CD14-positive monocyte (primary cell): ENCODE data around the gene EVA1C. TPM values are rescaled to one million over a fixed set of nuclear protein-coding genes. Genes with fewer than 3 reads are reported as not detected.
"Not testable (repeated sequence)": the region's sequence is repeated elsewhere in the genome, so short reads cannot be mapped to it uniquely, and the experiment has no call there.

Source experiments
- DNase-seq, 3 donors: peaks; one replicate each; pipeline ENCODE4 v3.0.0-alpha.2; 2011 to 2022
- H2AFZ ChIP-seq: 2 replicates; pipeline ENCODE4 v1.6.0; 2012; ENCODE audit warnings: mild to moderate bottlenecking, low read depth, low read length, inconsistent platforms; ENCODE audit not compliant: insufficient read depth, poor library complexity, severe bottlenecking
- H3K27ac ChIP-seq, 2 donors: 1 replicate in 1 of 2; 2 replicates in 1 of 2; pipeline ENCODE4 v1.5.1; 2012 to 2013; ENCODE audit warnings: low read length in 2 of 2, control low read depth in 1 of 2, inconsistent platforms in 1 of 2, low read depth in 1 of 2, mild to moderate bottlenecking in 1 of 2
- H3K27me3 ChIP-seq, 2 donors: one replicate each; pipeline versions ENCODE4 v1.6.0 to v1.6.1; 2011 to 2013; ENCODE audit warnings: low read length in 2 of 2; ENCODE audit not compliant: control insufficient read depth in 2 of 2, insufficient read depth in 2 of 2
- H3K36me3 ChIP-seq, 2 donors: replicated peaks in 1 of 2; 1 replicate in 1 of 2; 2 replicates in 1 of 2; pipeline versions ENCODE4 v1.5.1 to v1.6.1; 2012 to 2013; ENCODE audit warnings: low read length in 2 of 2, control low read depth in 1 of 2, inconsistent platforms in 1 of 2, mild to moderate bottlenecking in 1 of 2; ENCODE audit not compliant: insufficient read depth in 2 of 2, control insufficient read depth in 1 of 2
- H3K4me1 ChIP-seq, 2 donors: 1 replicate in 1 of 2; 2 replicates in 1 of 2; pipeline versions ENCODE4 v1.5.1 to v1.6.1; 2012 to 2013; ENCODE audit warnings: low read length in 2 of 2, control low read depth in 1 of 2, inconsistent platforms in 1 of 2, mild to moderate bottlenecking in 1 of 2, moderate library complexity in 1 of 2; ENCODE audit not compliant: insufficient read depth in 2 of 2, control insufficient read depth in 1 of 2
- H3K4me2 ChIP-seq: replicated peaks from 2 replicates; pipeline ENCODE3; 2012; ENCODE audit warnings: low read length, moderate library complexity, mild to moderate bottlenecking; ENCODE audit not compliant: poor library complexity, severe bottlenecking; ENCODE audit errors: extremely low read depth
- H3K4me3 ChIP-seq, 3 experiments: fragments of 200-600 bp in 1 of 3; sonication (generic) in 1 of 3; replicated peaks in 1 of 3; 1 replicate in 2 of 3; 2 replicates in 1 of 3; pipeline ENCODE4 v1.5.1; 2011 to 2013; ENCODE audit warnings: low read length in 3 of 3, mild to moderate bottlenecking in 3 of 3, control low read depth in 2 of 3, low read depth in 2 of 3, inconsistent platforms in 1 of 3, moderate library complexity in 1 of 3
- H3K79me2 ChIP-seq: 2 replicates; pipeline ENCODE4 v1.6.0; 2012; ENCODE audit warnings: mild to moderate bottlenecking, control low read depth, inconsistent platforms, low read length, moderate library complexity; ENCODE audit not compliant: insufficient read depth
- H3K9ac ChIP-seq: 2 replicates; pipeline ENCODE4 v1.6.0; 2017; ENCODE audit warnings: low read length, mild to moderate bottlenecking; ENCODE audit not compliant: insufficient read depth, poor library complexity, severe bottlenecking
- H3K9me3 ChIP-seq, 2 donors: replicated peaks in 1 of 2; 1 replicate in 1 of 2; 2 replicates in 1 of 2; pipeline versions ENCODE4 v1.5.1 to v1.6.1; 2012 to 2013; ENCODE audit warnings: low read length in 2 of 2, control low read depth in 1 of 2; ENCODE audit not compliant: control insufficient read depth in 1 of 2, insufficient read depth in 1 of 2
- H4K20me1 ChIP-seq: 2 replicates; pipeline ENCODE4 v1.6.0; 2012; ENCODE audit warnings: mild to moderate bottlenecking, low read length, control low read depth, moderate library complexity; ENCODE audit not compliant: insufficient read depth
- H3K27ac Mint-ChIP-seq, 7 donors: one replicate each; pipeline ENCODE4 v1.8.0; 2020; ENCODE audit warnings: mild to moderate bottlenecking in 7 of 7, mixed read lengths in 7 of 7, moderate library complexity in 6 of 7, inconsistent platforms in 2 of 7
- H3K27me3 Mint-ChIP-seq, 3 donors: one replicate each; pipeline ENCODE4 v1.8.0; 2021 to 2022; ENCODE audit warnings: low read depth in 3 of 3, mild to moderate bottlenecking in 3 of 3, mixed read lengths in 3 of 3, moderate library complexity in 3 of 3, inconsistent platforms in 1 of 3
- H3K36me3 Mint-ChIP-seq, 2 donors: one replicate each; pipeline ENCODE4 v1.8.0; 2020; ENCODE audit warnings: mixed read lengths in 2 of 2, inconsistent platforms in 1 of 2, mild to moderate bottlenecking in 1 of 2
- H3K4me1 Mint-ChIP-seq: one replicate; pipeline ENCODE4 v1.8.0; 2020; ENCODE audit warnings: mild to moderate bottlenecking, mixed read lengths
- H3K4me3 Mint-ChIP-seq, 2 donors: one replicate each; pipeline ENCODE4 v1.8.0; 2020; ENCODE audit warnings: mild to moderate bottlenecking in 2 of 2, mixed read lengths in 2 of 2, moderate library complexity in 1 of 2
- H3K9me3 Mint-ChIP-seq, 7 donors: one replicate each; pipeline ENCODE4 v1.8.0; 2020 to 2022; ENCODE audit warnings: mixed read lengths in 7 of 7, mild to moderate bottlenecking in 6 of 7, moderate library complexity in 6 of 7, inconsistent platforms in 2 of 7
- CTCF ChIP-seq: fragments of 200-600 bp; IDR thresholded peaks from one replicate; pipeline ENCODE4 v1.8.0; 2022; ENCODE audit warnings: antibody characterized with exemption, mild to moderate bottlenecking
- WGBS: methylation state at CpG from one replicate; pipeline ENCODE4 v1.1.5; 2013; ENCODE audit warnings: missing lambda C conversion rate; ENCODE audit not compliant: insufficient coverage; 5-methylcytosine and 5-hydroxymethylcytosine counted together
- intact Hi-C, 2 donors: fragments of 100-400 bp; cut with micrococcal nuclease; formaldehyde crosslinking; loops; one replicate each; pipeline versions ENCODE4 v1.15.0 to v1.15.1; 2023
- polyA plus RNA-seq, 3 donors: library from polyadenylated mRNA; depleted of rRNA in 1 of 3; unstranded in 2 of 3; stranded (reverse) in 1 of 3; fragments of 300-500 nt in 2 of 3; fragments of >200 nt in 1 of 3; fragmentation: Illumina TruSeq in 2 of 3; gene quantifications; 1 replicate in 2 of 3; 2 replicates in 1 of 3; pipeline ENCODE4 v1.2.3, GENCODE V29; 2012 to 2021

Gene EVA1C
- polyA plus RNA-seq, 3 donors = 0.37 to 0.73 (median 0.63) TPM

GRCh38 chr21:32427958-32428623 lies 15.6 kb downstream of the EVA1C start:
- H3K4me2 ChIP-seq = no peak overlapping the region
- H3K4me3 Mint-ChIP-seq = no peak overlapping the region
- H3K9me3 ChIP-seq = no peaks in the 10 kb centered on the region
- no peak for TF ChIP-seq CTCF
- H3K36me3 Mint-ChIP-seq = peaks cover 0 to 3% of the 10 kb centered on the region in 2 donors
- peaks cover 2 to 15% (median 9%) of the 10 kb centered on the region in 7 donors for H3K9me3 Mint-ChIP-seq
- H3K27ac ChIP-seq = no peak overlapping the region
- H3K27me3 Mint-ChIP-seq = peaks cover 0 to 6% (median 0%) of the 10 kb centered on the region in 3 donors
- no peaks in the 10 kb centered on the region for H3K36me3 ChIP-seq
- no peaks in the 10 kb centered on the region for H4K20me1 ChIP-seq
- H3K9ac ChIP-seq = no peak overlapping the region
- 96% methylated on average over 4 of the region's 10 CpGs for WGBS
- no peak overlapping the region for H2AFZ ChIP-seq
- no peaks in the 10 kb centered on the region for H3K4me1 ChIP-seq
- no peaks in the 10 kb centered on the region for H3K79me2 ChIP-seq
- peaks cover 7% of the 10 kb centered on the region for H3K4me1 Mint-ChIP-seq
- H3K27ac Mint-ChIP-seq = peak overlapping the region in 1 of 7 donors; percentile 16
- no peaks in the 10 kb centered on the region for H3K27me3 ChIP-seq
- no peak overlapping the region for H3K4me3 ChIP-seq
- DNase-seq = no peak
- intact Hi-C loops = no loop called here

GRCh38 chr21:32432982-32433660 lies 20.6 kb downstream of the EVA1C start:
- H3K36me3 ChIP-seq, H3K9me3 ChIP-seq, H3K79me2 ChIP-seq, H3K27ac ChIP-seq, DNase-seq, H3K4me1 ChIP-seq, H2AFZ ChIP-seq, H3K27me3 Mint-ChIP-seq, H3K9ac ChIP-seq, H3K36me3 Mint-ChIP-seq, intact Hi-C loops, H3K4me2 ChIP-seq, H3K4me3 Mint-ChIP-seq, H4K20me1 ChIP-seq, H3K4me3 ChIP-seq, H3K27me3 ChIP-seq, H3K27ac Mint-ChIP-seq: not testable (repeated sequence)
- peaks cover 14% of the 10 kb centered on the region for H3K4me1 Mint-ChIP-seq
- peaks cover 2 to 21% (median 9%) of the 10 kb centered on the region in 7 donors for H3K9me3 Mint-ChIP-seq
- 98% methylated on average over 8 of the region's 15 CpGs for WGBS
